Inflammatory macrophage treated with lipopolysaccharide for 4 hours (primary cell): Measurements from ENCODE around the gene BMX.
A peak's percentile ranks its signal among the peaks of the same experiment; 100 is the strongest.

Experiments
- DNase-seq: peaks from one replicate; pipeline ENCODE4 v3.0.0-alpha.2; 2020

Gene BMX

GRCh38 chrX:15500497-15500966 is at the start of gene BMX:
BMX (plus strand) TSS chrX:15500807; CDS start chrX:15508354, 7,547 bp downstream.
- DNase-seq = no peak

GRCh38 chrX:15451913-15452312 is 48.7 kb upstream of the BMX start:
- no peak for DNase-seq

- no peak for DNase-seq
Measured at GRCh38 chrX:15464704-15465103, 35.9 kb upstream of the BMX start.

- DNase-seq = no peak
Measured at GRCh38 chrX:15465347-15465746, 35.3 kb upstream of the BMX start.

- no peak for DNase-seq
Measured at GRCh38 chrX:15465896-15466651, 34.5 kb upstream of the BMX start.

GRCh38 chrX:15468036-15468435 is 32.6 kb upstream of the BMX start:
- peak; percentile 47 for DNase-seq

- DNase-seq = no peak
Measured at GRCh38 chrX:15469613-15470012, 31.0 kb upstream of the BMX start.

GRCh38 chrX:15471028-15471427 is 29.6 kb upstream of the BMX start:
- peak; percentile 76 for DNase-seq

GRCh38 chrX:15472531-15472930 is 28.1 kb upstream of the BMX start:
- no peak for DNase-seq

- DNase-seq = no peak
Measured at GRCh38 chrX:15474028-15474427, 26.6 kb upstream of the BMX start.

- DNase-seq = no peak
Measured at GRCh38 chrX:15475021-15475420, 25.6 kb upstream of the BMX start.

GRCh38 chrX:15475486-15475885 is 25.1 kb upstream of the BMX start:
- DNase-seq = no peak

GRCh38 chrX:15483891-15484290 is 16.7 kb upstream of the BMX start:
- DNase-seq = no peak

- DNase-seq = no peak
Measured at GRCh38 chrX:15492469-15492868, 8.1 kb upstream of the BMX start.

GRCh38 chrX:15493118-15493962 is 7.3 kb upstream of the BMX start, which contains the start of gene PIR:
PIR (minus strand) TSS chrX:15493333; CDS start chrX:15491257, 2,076 bp downstream.
- DNase-seq = peak; percentile 81

GRCh38 chrX:15495801-15496200 is 4.8 kb upstream of the BMX start:
- DNase-seq = no peak

- DNase-seq = no peak
Measured at GRCh38 chrX:15496824-15497223, 3.8 kb upstream of the BMX start.

- DNase-seq = peak; percentile 29
Measured at GRCh38 chrX:15497865-15498264, 2.7 kb upstream of the BMX start.

GRCh38 chrX:15498741-15499140 is 1.9 kb upstream of the BMX start:
- no peak for DNase-seq

GRCh38 chrX:15499976-15500375 is 631 bp upstream of the BMX start:
- no peak for DNase-seq

- no peak for DNase-seq
Measured at GRCh38 chrX:15501506-15501905, 899 bp downstream of the BMX start.

- DNase-seq = no peak
Measured at GRCh38 chrX:15504661-15505060, 4.1 kb downstream of the BMX start.

- no peak for DNase-seq
Measured at GRCh38 chrX:15505101-15505500, 4.5 kb downstream of the BMX start.

- no peak for DNase-seq
Measured at GRCh38 chrX:15507005-15507404, 6.4 kb downstream of the BMX start.
